DLD1 (cell line): ENCODE results near the gene HNMT.
"Not testable (repeated sequence)": the region's sequence is repeated elsewhere in the genome, so short reads cannot be mapped to it uniquely, and the experiment has no call there.

Source experiments
- in situ Hi-C: cut with HindIII; loops from 2 replicates; pipeline ENCODE4 v1.10.0; 2017; ENCODE audit warnings: low sequenced_read_pairs

HNMT gene

GRCh38 chr2:137964066-137964858 lies at the start of gene HNMT:
HNMT (plus strand) TSS chr2:137964473; CDS start chr2:137964492, 19 bp downstream.
- in situ Hi-C loops, result no loop called here

GRCh38 chr2:137921105-137921880 lies 43.0 kb upstream of the HNMT start:
- in situ Hi-C loops, result no loop called here

GRCh38 chr2:137922171-137922570 lies 42.1 kb upstream of the HNMT start:
- in situ Hi-C loops, result not testable (repeated sequence)

GRCh38 chr2:137924019-137924418 lies 40.3 kb upstream of the HNMT start:
- in situ Hi-C loops, result no loop called here

- in situ Hi-C loops, result no loop called here
These were observed 38.7 kb upstream of the HNMT start for GRCh38 chr2:137925599-137925998.

- in situ Hi-C loops, result no loop called here
These were observed 36.4 kb upstream of the HNMT start for GRCh38 chr2:137927846-137928245.

- in situ Hi-C loops, result no loop called here
These were observed 35.4 kb upstream of the HNMT start for GRCh38 chr2:137928547-137929518.

GRCh38 chr2:137929519-137929916 lies 34.8 kb upstream of the HNMT start:
- in situ Hi-C loops, result no loop called here

- in situ Hi-C loops, result no loop called here
These were observed 34.1 kb upstream of the HNMT start for GRCh38 chr2:137930146-137930545.

- in situ Hi-C loops, result no loop called here
These were observed 28.7 kb upstream of the HNMT start for GRCh38 chr2:137935591-137935990.

- in situ Hi-C loops, result no loop called here
These were observed 27.0 kb upstream of the HNMT start for GRCh38 chr2:137937246-137937645.

- in situ Hi-C loops, result no loop called here
These were observed 26.5 kb upstream of the HNMT start for GRCh38 chr2:137937778-137938177.

GRCh38 chr2:137938204-137938603 lies 26.1 kb upstream of the HNMT start:
- in situ Hi-C loops, result no loop called here

GRCh38 chr2:137939026-137939425 lies 25.2 kb upstream of the HNMT start:
- in situ Hi-C loops, result no loop called here

- in situ Hi-C loops, result no loop called here
These were observed 24.1 kb upstream of the HNMT start for GRCh38 chr2:137940154-137940553.

- in situ Hi-C loops, result no loop called here
These were observed 22.0 kb upstream of the HNMT start for GRCh38 chr2:137942037-137942832.

- in situ Hi-C loops, result no loop called here
These were observed 21.2 kb upstream of the HNMT start for GRCh38 chr2:137942833-137943677.

- in situ Hi-C loops, result no loop called here
These were observed 20.5 kb upstream of the HNMT start for GRCh38 chr2:137943678-137944347.

- in situ Hi-C loops, result no loop called here
These were observed 19.6 kb upstream of the HNMT start for GRCh38 chr2:137944714-137945113.
